OCI-LY7 (cell line): ENCODE measurements around the gene DNAJC6.

Experiments used
- CTCF ChIP-seq: fragments of 200-600 bp; sonication (generic); conservative IDR thresholded peaks from 2 replicates; pipeline ENCODE4 v1.5.1; 2014; ENCODE audit warnings: mild to moderate bottlenecking, antibody characterized with exemption, low read length, moderate library complexity, mixed read lengths
- EZH2phosphoT487 ChIP-seq: fragments of 200-600 bp; sonication (generic); IDR thresholded peaks from 2 replicates; pipeline ENCODE4 v1.6.1; 2018; ENCODE audit warnings: low read depth, borderline replicate concordance, mild to moderate bottlenecking, mixed run types, antibody characterized with exemption, low read length, moderate library complexity, mixed read lengths

- TF ChIP-seq EZH2phosphoT487 (no peak), CTCF (no peak)
Measured at GRCh38 chr1:65425006-65425405, 115.7 kb downstream of the DNAJC6 start.
